GM12878 (cell line): ENCODE measurements around the gene MAML3. TPM values are rescaled to one million over a fixed set of nuclear protein-coding genes. Genes with fewer than 3 reads are reported as not detected.

ENCODE experiments used
- CBFB ChIP-seq: IDR thresholded peaks from 2 replicates; pipeline ENCODE4 v1.6.1; 2016; ENCODE audit warnings: antibody characterized with exemption, low read depth
- CEBPZ ChIP-seq: fragments of 150-350 bp; IDR thresholded peaks from 2 replicates; pipeline ENCODE4 v1.6.1; 2016; ENCODE audit warnings: low read depth, low read length
- E2F8 ChIP-seq: fragments of 450-650 bp; IDR thresholded peaks from 2 replicates; pipeline ENCODE4 v1.6.1; 2018; ENCODE audit warnings: mild to moderate bottlenecking, low read depth, moderate library complexity; ENCODE audit not compliant: partially characterized antibody
- ZNF274 ChIP-seq: IDR thresholded peaks from one replicate; pipeline ENCODE4 v1.8.0; 2011; ENCODE audit not compliant: insufficient read length, insufficient read depth
- ZNF592 ChIP-seq: fragments of 450-650 bp; IDR thresholded peaks from 2 replicates; pipeline ENCODE4 v1.6.1; 2017; ENCODE audit warnings: mild to moderate bottlenecking, moderate library complexity
- polyA plus RNA-seq, 11 experiments: library from polyadenylated mRNA; depleted of rRNA in 4 of 11; unstranded in 6 of 11; stranded (reverse) in 5 of 11; fragments of >200 nt; fragmentation: Nextera tagmentation in 4 of 11; fragmentation: Illumina TruSeq in 1 of 11; extraction: Ambion mirVana in 4 of 11; extraction: Trizol in 1 of 11; gene quantifications; 1 replicate in 1 of 11; 2 replicates in 10 of 11; pipeline versions ENCODE4 v1.2.1 to v1.2.3, GENCODE V29; 2011 to 2016; ENCODE audit warnings: inconsistent platforms in 2 of 11, missing spikeins in 2 of 11, low read depth in 1 of 11
- total RNA-seq, 4 experiments: library from RNA; depleted of rRNA in 3 of 4; stranded (reverse); fragments of >200 nt in 3 of 4; fragmentation: Illumina TruSeq in 1 of 4; extraction: Trizol in 1 of 4; gene quantifications; 2 replicates each; pipeline versions ENCODE4 v1.2.1 to v1.2.3, GENCODE V29; 2013 to 2021

MAML3 gene
- total and polyA plus RNA-seq, 10 of the 15 experiments (the other 5 are each of a cell fraction or from before 2014, with no cell fraction given), result under 0.01 to 0.53 (median 0.06) TPM; not detected in 2

GRCh38 chr4:140153718-140154571, at the start of gene MAML3 (continued):
- no peak for TF ChIP-seq CEBPZ
- TF ChIP-seq ZNF274, result no peak
- no peak for TF ChIP-seq E2F8
- TF ChIP-seq CBFB, result no peak
- no peak for TF ChIP-seq ZNF592
